Measurements from ENCODE around the gene XXYLT1. TPM values are rescaled to one million over a fixed set of nuclear protein-coding genes. Genes with fewer than 3 reads are reported as not detected.

XXYLT1 gene
- total and polyA plus RNA-seq, 2 of the 8 experiments (the other 6 are each of a cell fraction or from before 2014, with no cell fraction given), result 18.9 to 23.8 TPM

DNA sequence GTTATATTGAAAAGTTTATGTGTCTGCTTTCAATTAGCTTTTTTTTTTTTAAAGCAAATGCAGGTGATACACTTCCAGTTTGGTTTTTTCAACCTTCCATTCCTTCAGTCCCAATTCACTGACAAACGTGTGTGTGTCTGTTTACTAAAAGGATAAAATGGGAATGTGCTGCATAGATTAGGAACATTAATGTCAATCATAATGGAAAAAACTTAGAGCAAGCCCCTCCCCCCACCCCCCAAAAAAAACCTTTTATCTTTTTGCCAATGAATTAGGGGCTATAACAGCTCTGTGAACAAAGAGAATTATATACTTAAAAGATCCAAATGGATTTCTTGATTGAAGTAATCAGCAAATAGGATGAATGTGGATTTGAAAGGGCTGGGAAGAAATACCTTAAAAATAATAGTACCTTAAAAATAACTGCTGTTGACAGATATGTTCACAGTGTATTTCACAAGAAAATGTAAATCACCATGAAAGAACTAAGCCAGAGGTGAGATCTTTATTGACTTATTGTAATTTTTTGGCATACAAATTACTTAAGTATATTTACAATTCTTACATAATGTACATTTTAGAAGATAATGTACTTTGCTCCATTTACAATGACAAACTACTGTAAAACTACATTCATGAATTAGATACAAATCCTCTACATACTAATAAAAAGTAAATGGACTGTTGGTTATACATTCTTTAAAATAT lies 3.5 kb upstream of the XXYLT1 start:
- H2BK15ac ChIP-seq (ENCODE audit: low read length), result no peak overlapping the region
- H3K14ac ChIP-seq (ENCODE audit: insufficient read length), result no peak overlapping the region
- H2AFZ ChIP-seq (ENCODE audit: low read length), result no peak overlapping the region
- H2AK5ac ChIP-seq (ENCODE audit: low read depth, low read length), result no peak overlapping the region
- no peak for DNase-seq (ENCODE audit: low read depth in 1 of 2, low spot score in 2 of 2)
- no peak overlapping the region for H2BK20ac ChIP-seq (ENCODE audit: low read length)
- 95% methylated on average over 1 of the region's 1 CpG; no CpG with 5 or more reads in 1 of the 2 experiments for WGBS, 2 experiments (ENCODE audit: extremely low coverage in 1 of 2, insufficient coverage in 1 of 2, insufficient read length in 1 of 2, insufficient replicate concordance in 2 of 2, low coverage in 1 of 2, low lambda C conversion rate in 2 of 2, missing lambda C conversion rate in 1 of 2)
- CTCF ChIA-PET (ENCODE audit: partially characterized antibody), result interaction anchor here (0.6 to 6.0 kb wide), 4 partner anchors 245 to 606 kb away, joined by 3 to 65 read pairs (median 21); no protein-coding TSS in a partner anchor
- H2BK5ac ChIP-seq (ENCODE audit: low read depth, low read length), result no peak overlapping the region
- peaks cover 7% of the 10 kb centered on the region in 2 experiments for H4K20me1 ChIP-seq (replicated peaks in 1 of 2; ENCODE audit: control insufficient read depth in 1 of 2, insufficient read depth in 2 of 2, low read length in 2 of 2)
- peaks cover 5% of the 10 kb centered on the region for H3K23me2 ChIP-seq (ENCODE audit: low read depth, low read length)
- POLR2A ChIA-PET (ENCODE audit: partially characterized antibody), result interaction anchor here (0.8 kb wide), 1 partner anchor 199 kb away, joined by 4 read pairs; no protein-coding TSS in a partner anchor
- peaks cover 0 to 9% (median 4%) of the 10 kb centered on the region in 4 experiments; a peak in 5 of 7 replicates for H3K4me1 ChIP-seq (replicated peaks in 1 of 4; ENCODE audit: control insufficient read depth in 3 of 4, insufficient read depth in 4 of 4, low read length in 3 of 4)
- no peaks in the 10 kb centered on the region for H3K9me3 ChIP-seq (ENCODE audit: insufficient read depth in 2 of 2, low read depth in 1 of 2, low read length in 1 of 2)
- no peak overlapping the region for H4K8ac ChIP-seq (ENCODE audit: extremely low read depth, insufficient read depth, low read length)
- H2BK120ac ChIP-seq (replicated peaks; ENCODE audit: low read depth, low read length), result no peak overlapping the region
- FAIRE-seq, result no peak
- H3K79me1 ChIP-seq (ENCODE audit: low read depth, low read length), result peaks cover 5% of the 10 kb centered on the region; the same call in 1 of the 2 replicates
- H3K56ac ChIP-seq (replicated peaks; ENCODE audit: insufficient read length, low read depth, low read length), result no peak overlapping the region
- no peak overlapping the region for H3K4ac ChIP-seq (replicated peaks; ENCODE audit: insufficient read length, low read depth, low read length)
- no peak overlapping the region for H2BK12ac ChIP-seq (ENCODE audit: low read depth, low read length)
- no peak overlapping the region for H4K5ac ChIP-seq (ENCODE audit: insufficient read length, low read depth, low read length)
- TF ChIP-seq SUZ12 (IDR thresholded peaks at IDR 0.05; ENCODE audit: low read length) (no peak), SAP30 (IDR thresholded peaks at IDR 0.05; ENCODE audit: insufficient read depth, insufficient replicate concordance, low read length) (no peak), EP300 (IDR thresholded peaks at IDR 0.05; ENCODE audit: borderline replicate concordance in 1 of 2, low read depth in 2 of 2, low read length in 2 of 2) (no peak), EGR1 (IDR thresholded peaks at IDR 0.05; ENCODE audit: borderline replicate concordance, low read depth, low read length) (no peak)
- no peak overlapping the region for H3K27ac ChIP-seq (ENCODE audit: low read depth, low read length)
- H3K27me3 ChIP-seq (replicated peaks in 1 of 4; ENCODE audit: control insufficient read depth in 3 of 4, extremely low read depth in 1 of 4, insufficient read depth in 3 of 4, low read length in 3 of 4), result no peaks in the 10 kb centered on the region
- H3K18ac ChIP-seq (ENCODE audit: extremely low read depth, low read length), result no peak overlapping the region
- no peak overlapping the region for H3K9ac ChIP-seq (replicated peaks in 1 of 4; ENCODE audit: extremely low read depth in 1 of 4, low read depth in 3 of 4, low read length in 3 of 4)
- no peak overlapping the region for H3K4me2 ChIP-seq (ENCODE audit: insufficient read depth in 1 of 2, low read depth in 2 of 2, low read length in 2 of 2)
- H3K79me2 ChIP-seq (ENCODE audit: control insufficient read depth in 1 of 2, insufficient read depth in 2 of 2, low read length in 2 of 2), result peaks cover 8% of the 10 kb centered on the region in 2 experiments
- no peak overlapping the region for H3K23ac ChIP-seq (ENCODE audit: insufficient read length)
- H3K36me3 ChIP-seq (ENCODE audit: control insufficient read depth in 2 of 4, insufficient read depth in 4 of 4, low read length in 3 of 4), result no peaks in the 10 kb centered on the region
- no peak overlapping the region for H4K91ac ChIP-seq (replicated peaks; ENCODE audit: insufficient read length, low read length)
- H3K4me3 ChIP-seq (ENCODE audit: extremely low read depth in 1 of 4, insufficient read depth in 2 of 4, low read depth in 3 of 4, low read length in 4 of 4), result no peak overlapping the region
